PC-9 (cell line): Measurements from ENCODE around the gene SLC6A17. TPM values are rescaled to one million over a fixed set of nuclear protein-coding genes. Genes with fewer than 3 reads are reported as not detected.

Source experiments
- BruUV-seq: library from RNA; stranded (reverse); fragments of 400-500 nt; replicated peaks from 2 replicates; lab custom pipeline; 2021; lab: Mats Ljungman, UMichigan
- CTCF ChIA-PET: fragments of 300-600 bp; sonication (Branson Sonifier 250); formaldehyde crosslinking; loops from one replicate; lab custom pipeline; 2022; ENCODE audit warnings: antibody characterized with exemption; lab: Charles Lee
- POLR2A ChIA-PET: fragments of 300-600 bp; sonication (Branson Sonifier 250); formaldehyde crosslinking; loops from one replicate; lab custom pipeline; 2022; ENCODE audit warnings: antibody characterized with exemption; ENCODE audit not compliant: unreplicated experiment; lab: Charles Lee
- DNase-seq, 2 experiments: peaks; one replicate each; pipeline versions ENCODE4 v3.0.0 to v3.0.0-alpha.2; 2015 to 2022; ENCODE audit warnings: mixed read lengths in 1 of 2
- H2AFZ ChIP-seq: fragments of 200-600 bp; sonication (generic); 2 replicates; pipeline ENCODE4 v1.8.1; 2017; ENCODE audit warnings: antibody characterized with exemption
- H3F3A ChIP-seq: fragments of 200-600 bp; sonication (generic); 2 replicates; pipeline ENCODE4 v1.8.1; 2017; ENCODE audit warnings: antibody characterized with exemption, mild to moderate bottlenecking, low read depth; ENCODE audit not compliant: insufficient read depth
- H3K27ac ChIP-seq: fragments of 200-600 bp; sonication (generic); 2 replicates; pipeline ENCODE4 v1.6.1; 2016; ENCODE audit warnings: mixed run types
- H3K27me3 ChIP-seq: fragments of 200-600 bp; sonication (generic); 2 replicates; pipeline ENCODE4 v1.6.1; 2016; ENCODE audit warnings: low read depth, mixed run types; ENCODE audit not compliant: insufficient read depth
- H3K36me3 ChIP-seq: fragments of 200-600 bp; sonication (generic); 2 replicates; pipeline ENCODE4 v1.6.1; 2016; ENCODE audit warnings: low read depth, mixed run types
- H3K4me1 ChIP-seq: fragments of 200-600 bp; sonication (generic); replicated peaks from 2 replicates; pipeline ENCODE4 v1.6.1; 2016; ENCODE audit warnings: mixed run types; ENCODE audit not compliant: insufficient read depth
- H3K4me2 ChIP-seq: fragments of 200-600 bp; sonication (generic); 2 replicates; pipeline ENCODE4 v1.6.1; 2017; ENCODE audit warnings: mixed run types
- H3K4me3 ChIP-seq: fragments of 200-600 bp; sonication (generic); 2 replicates; pipeline ENCODE4 v1.6.1; 2016; ENCODE audit warnings: mixed run types
- H3K79me2 ChIP-seq: fragments of 200-600 bp; sonication (generic); 2 replicates; pipeline ENCODE4 v1.6.1; 2017; ENCODE audit warnings: low read depth, mixed run types
- H3K9me2 ChIP-seq: fragments of 200-600 bp; sonication (generic); 2 replicates; pipeline ENCODE4 v1.8.1; 2017; ENCODE audit warnings: mild to moderate bottlenecking; ENCODE audit not compliant: insufficient read depth
- H3K9me3 ChIP-seq: fragments of 200-600 bp; sonication (generic); 2 replicates; pipeline ENCODE4 v1.8.1; 2016; ENCODE audit warnings: low read depth; ENCODE audit not compliant: insufficient read depth
- H4K20me1 ChIP-seq: fragments of 200-600 bp; sonication (generic); 2 replicates; pipeline ENCODE4 v1.8.1; 2017; ENCODE audit not compliant: insufficient read depth
- EZH2 ChIP-seq: fragments of 200-600 bp; sonication (generic); IDR thresholded peaks from 2 replicates; pipeline ENCODE4 v1.8.0; 2017; ENCODE audit warnings: antibody characterized with exemption, low read depth
- intact Hi-C: fragments of 100-400 bp; cut with micrococcal nuclease; formaldehyde crosslinking; loops from one replicate; pipeline ENCODE4 v1.10.0; 2022; ENCODE audit not compliant: unreplicated experiment
- total RNA-seq: library from RNA; stranded (reverse); gene quantifications from 2 replicates; pipeline ENCODE4 v1.2.3, GENCODE V29; 2021
- TF ChIP-seq, protein P1 (sequence below): fragments of 200-600 bp; sonication (generic); conservative IDR thresholded peaks from 2 replicates; pipeline ENCODE4 v1.6.1; 2017; ENCODE audit warnings: mixed run types, antibody characterized with exemption, mild to moderate bottlenecking, moderate library complexity

The SLC6A17 gene
- total RNA-seq, 1 experiment from 2014 or later: 4.5 TPM

DNA sequence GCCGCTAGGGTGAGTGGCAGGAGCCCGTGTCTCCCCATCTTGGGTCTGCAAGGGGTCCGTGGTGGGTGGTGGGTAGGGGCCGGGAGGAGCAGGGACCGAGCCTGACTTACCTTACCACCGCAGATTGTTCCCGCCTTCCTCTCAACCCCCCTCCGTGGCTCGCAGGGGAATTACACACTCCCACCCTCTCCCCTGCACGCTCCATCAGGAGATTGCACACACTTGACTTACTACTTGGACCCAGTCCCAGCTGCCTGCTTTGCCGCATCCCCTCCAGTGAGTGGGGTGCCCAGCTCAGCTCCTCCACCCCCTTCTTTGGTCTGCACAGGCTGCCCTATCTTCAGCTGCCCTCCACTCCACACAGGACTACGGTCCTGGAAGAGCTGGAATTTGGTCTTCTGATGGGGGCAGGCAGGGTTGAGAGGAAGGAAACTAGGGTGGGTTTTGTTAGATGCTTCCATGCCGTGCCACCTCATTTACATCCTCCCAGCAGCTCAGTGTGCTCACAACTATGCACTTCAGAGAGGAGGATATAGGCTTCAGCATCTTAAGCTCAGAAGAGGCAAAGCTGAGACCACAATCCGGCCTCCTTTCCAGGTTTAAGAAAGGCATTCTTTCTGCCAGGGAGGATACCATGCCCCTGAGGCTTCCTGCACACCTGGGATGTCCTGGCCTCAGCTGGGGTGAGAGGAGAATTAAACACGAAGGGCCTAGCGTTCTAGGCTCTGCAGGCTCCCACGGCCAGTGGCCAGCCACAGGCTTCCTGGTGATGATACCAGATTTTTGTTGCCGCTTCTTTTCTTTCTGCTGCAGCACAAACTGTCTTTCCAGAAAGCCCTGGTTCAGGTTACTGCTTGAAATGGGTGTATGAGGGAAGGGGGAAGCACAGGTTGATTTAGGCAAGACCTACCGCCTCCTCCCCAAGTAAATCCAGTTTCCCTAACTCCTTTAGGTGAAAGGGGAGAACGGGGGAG is 62.2 kb downstream of the SLC6A17 start:
- Histone ChIP-seq H3K27ac (no peak overlapping the region), H3K4me3 (peak overlapping the region; percentile 37; the same call in 1 of the 2 replicates), H3K36me3 (no peaks in the 10 kb centered on the region; the same call in 1 of the 2 replicates), H3K4me2 (peak overlapping the region; percentile 87), H3K79me2 (peaks cover 24% of the 10 kb centered on the region), H3K9me2 (no peaks in the 10 kb centered on the region), H2AFZ (no peak overlapping the region), H4K20me1 (peaks cover 13% of the 10 kb centered on the region; the same call in 1 of the 2 replicates), H3K27me3 (no peaks in the 10 kb centered on the region), H3F3A (peaks cover 35% of the 10 kb centered on the region), H3K4me1 (peaks cover 56% of the 10 kb centered on the region), H3K9me3 (no peaks in the 10 kb centered on the region)
- TF ChIP-seq EZH2: no peak
- TF ChIP-seq, protein P1, sequence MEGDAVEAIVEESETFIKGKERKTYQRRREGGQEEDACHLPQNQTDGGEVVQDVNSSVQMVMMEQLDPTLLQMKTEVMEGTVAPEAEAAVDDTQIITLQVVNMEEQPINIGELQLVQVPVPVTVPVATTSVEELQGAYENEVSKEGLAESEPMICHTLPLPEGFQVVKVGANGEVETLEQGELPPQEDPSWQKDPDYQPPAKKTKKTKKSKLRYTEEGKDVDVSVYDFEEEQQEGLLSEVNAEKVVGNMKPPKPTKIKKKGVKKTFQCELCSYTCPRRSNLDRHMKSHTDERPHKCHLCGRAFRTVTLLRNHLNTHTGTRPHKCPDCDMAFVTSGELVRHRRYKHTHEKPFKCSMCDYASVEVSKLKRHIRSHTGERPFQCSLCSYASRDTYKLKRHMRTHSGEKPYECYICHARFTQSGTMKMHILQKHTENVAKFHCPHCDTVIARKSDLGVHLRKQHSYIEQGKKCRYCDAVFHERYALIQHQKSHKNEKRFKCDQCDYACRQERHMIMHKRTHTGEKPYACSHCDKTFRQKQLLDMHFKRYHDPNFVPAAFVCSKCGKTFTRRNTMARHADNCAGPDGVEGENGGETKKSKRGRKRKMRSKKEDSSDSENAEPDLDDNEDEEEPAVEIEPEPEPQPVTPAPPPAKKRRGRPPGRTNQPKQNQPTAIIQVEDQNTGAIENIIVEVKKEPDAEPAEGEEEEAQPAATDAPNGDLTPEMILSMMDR: no peak
- DNase-seq: no peak
- ChIA-PET POLR2A (no interaction called here), CTCF (no interaction called here)
- no TSS peak for BruUV-seq
- intact Hi-C loops: no loop called here

DNA sequence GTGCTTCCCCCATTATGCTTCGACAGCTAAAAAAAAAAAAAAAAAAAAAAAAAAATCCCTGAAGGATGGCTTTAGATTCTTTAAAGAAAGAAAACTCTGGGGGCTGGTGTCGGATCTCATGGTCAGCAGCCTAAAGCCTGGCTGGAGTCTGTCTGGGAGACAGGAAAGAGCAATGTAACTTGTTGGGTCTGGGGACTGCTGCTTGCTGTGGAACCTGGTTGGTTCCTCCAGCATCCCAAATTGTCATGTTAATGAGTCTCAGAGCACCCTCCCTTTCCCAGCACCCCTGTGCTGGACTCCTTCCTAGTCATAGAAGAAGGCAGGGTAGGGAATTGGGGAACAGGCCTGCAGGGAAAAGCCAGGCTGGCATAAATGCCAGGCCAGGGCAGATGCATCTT is 62.8 kb downstream of the SLC6A17 start:
- Histone ChIP-seq H3K9me3 (no peaks in the 10 kb centered on the region), H3K9me2 (no peaks in the 10 kb centered on the region), H3K27ac (no peak overlapping the region), H2AFZ (no peak overlapping the region), H4K20me1 (peaks cover 13% of the 10 kb centered on the region; the same call in 1 of the 2 replicates), H3K4me2 (peak overlapping the region; percentile 87), H3F3A (peaks cover 34% of the 10 kb centered on the region), H3K4me3 (peak overlapping the region; percentile 37; the same call in 1 of the 2 replicates), H3K27me3 (no peaks in the 10 kb centered on the region), H3K79me2 (peaks cover 24% of the 10 kb centered on the region), H3K36me3 (no peaks in the 10 kb centered on the region; the same call in 1 of the 2 replicates), H3K4me1 (peaks cover 56% of the 10 kb centered on the region)
- intact Hi-C loops: no loop called here
- TF ChIP-seq, protein P1: no peak
- TF ChIP-seq EZH2: no peak
- CTCF ChIA-PET: no interaction called here
- BruUV-seq: no TSS peak
- POLR2A ChIA-PET: no interaction called here
- no peak for DNase-seq

DNA sequence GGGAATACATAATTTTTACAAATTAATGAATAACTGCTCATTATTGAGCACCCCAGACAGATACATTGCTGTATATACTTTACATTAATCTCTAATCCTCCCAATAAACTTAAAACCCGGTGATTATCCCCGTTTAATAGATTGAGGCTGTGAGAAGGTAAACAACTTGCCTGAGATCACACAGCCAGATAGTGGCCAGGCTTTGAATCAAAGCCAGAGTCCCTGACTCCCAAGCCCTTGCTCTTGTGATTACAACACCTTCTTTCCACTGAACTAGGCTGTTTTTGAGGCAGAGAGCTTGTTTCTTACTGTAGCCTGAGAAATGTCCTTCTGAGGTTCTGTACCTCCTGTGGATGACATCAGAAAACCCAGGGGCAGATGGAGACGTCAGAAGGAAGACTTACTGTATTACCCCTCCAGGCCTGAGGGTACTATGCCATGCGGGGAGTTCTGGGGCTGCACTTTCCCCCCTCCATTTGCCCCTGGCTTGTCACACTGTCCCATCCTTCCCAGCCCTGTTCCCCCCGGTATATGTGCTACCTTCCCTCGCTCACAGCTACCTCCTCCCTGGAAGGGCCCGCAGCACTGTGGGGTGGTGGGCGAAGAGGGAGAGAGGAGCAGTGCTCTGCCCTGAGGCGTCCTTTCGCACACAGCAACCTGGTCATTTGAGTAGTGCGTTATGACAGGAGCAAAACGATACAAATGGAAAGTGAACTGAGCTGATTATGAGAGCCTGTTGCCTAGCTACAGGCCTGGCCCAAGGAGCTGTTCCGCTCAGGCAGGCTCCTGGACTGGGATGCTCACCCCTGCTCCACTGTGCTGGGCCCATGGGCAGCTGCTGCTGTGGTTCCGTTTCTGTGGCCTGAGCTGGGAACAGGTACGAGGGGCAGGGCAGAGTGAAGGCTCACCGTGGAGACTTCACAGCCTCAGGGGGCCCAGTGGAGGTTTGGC is 64.4 kb downstream of the SLC6A17 start:
- POLR2A ChIA-PET: interaction anchor here (0.6 kb wide), 1 partner anchor 231 kb away, joined by 9 read pairs; no protein-coding TSS in a partner anchor
- Histone ChIP-seq H3K9me3 (no peaks in the 10 kb centered on the region), H3K27ac (no peak overlapping the region), H3K79me2 (peaks cover 24% of the 10 kb centered on the region), H3K4me1 (peaks cover 52% of the 10 kb centered on the region), H3F3A (peaks cover 18% of the 10 kb centered on the region), H2AFZ (no peak overlapping the region), H4K20me1 (peaks cover 17% of the 10 kb centered on the region; the same call in 1 of the 2 replicates), H3K36me3 (no peaks in the 10 kb centered on the region; the same call in 1 of the 2 replicates), H3K27me3 (no peaks in the 10 kb centered on the region), H3K4me3 (peak overlapping the region; percentile 8; the same call in 1 of the 2 replicates), H3K4me2 (peak overlapping the region; percentile 87), H3K9me2 (no peaks in the 10 kb centered on the region)
- CTCF ChIA-PET: no interaction called here
- BruUV-seq: no TSS peak
- TF ChIP-seq, protein P1: no peak
- TF ChIP-seq EZH2: no peak
- intact Hi-C loops: no loop called here
- DNase-seq: peak in 1 of 2 experiments; percentile 85
